Measurements from ENCODE around the gene LRRC74A. TPM values are rescaled to one million over a fixed set of nuclear protein-coding genes. Genes with fewer than 3 reads are reported as not detected.

The LRRC74A gene
- polyA plus RNA-seq, 1 of the 3 experiments (the other 2 are of a cell fraction): not detected

DNA sequence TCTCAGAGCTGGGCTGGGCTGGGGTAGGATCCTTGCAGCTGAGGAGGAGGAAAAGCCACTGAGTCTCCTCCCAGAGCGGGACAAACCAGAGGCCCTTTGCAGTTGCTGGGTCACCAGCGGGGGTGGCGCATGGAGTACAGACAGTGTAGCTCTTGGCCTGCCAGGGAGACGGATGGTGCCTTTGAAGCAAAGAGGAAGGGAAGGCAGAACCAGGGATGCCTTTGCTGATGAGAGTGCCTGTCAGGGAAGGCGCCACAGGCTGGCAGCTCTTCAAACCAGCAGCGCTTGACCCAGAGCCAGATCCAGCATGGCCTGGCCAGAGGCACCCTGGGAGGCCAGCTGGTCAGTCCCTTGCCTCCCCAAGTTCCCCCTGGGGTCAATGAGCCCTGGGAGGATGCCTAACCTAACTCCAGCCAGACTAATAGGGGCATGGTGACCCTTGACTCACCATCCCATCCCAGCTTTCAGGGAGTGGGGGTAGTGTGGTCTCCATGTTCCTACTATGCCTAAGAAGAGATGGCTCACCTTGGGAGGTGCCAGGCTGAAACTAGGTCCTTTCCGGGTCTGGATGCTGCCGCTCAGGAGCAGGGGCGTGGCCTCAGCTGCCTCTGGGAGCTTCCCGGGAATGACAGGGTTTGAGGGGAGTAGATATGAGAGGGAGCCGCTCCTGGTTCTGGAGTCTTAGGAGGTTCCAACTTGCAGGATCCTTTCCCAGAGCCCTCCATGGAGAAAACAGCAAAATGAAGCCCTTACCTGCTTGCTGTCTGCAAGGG, 45.1 kb upstream of the LRRC74A start:
- 70% methylated on average over 4 of the region's 11 CpGs for WGBS (ENCODE audit: low lambda C conversion rate)
- Histone ChIP-seq H3K27ac (ENCODE audit: low read depth in 2 of 2, low read length in 1 of 2) (peak overlapping the region in 1 of 2 experiments; percentile 53; a peak in 1 of 4 replicates), H3K9me3 (no peaks in the 10 kb centered on the region), H3K9ac (no peak overlapping the region), H3K9me2 (no peaks in the 10 kb centered on the region), H3K4me1 (ENCODE audit: control insufficient read depth in 1 of 2, insufficient read depth in 2 of 2, low read depth in 1 of 2, low read length in 1 of 2) (peaks cover 14 to 44% of the 10 kb centered on the region in 2 experiments; a peak in 2 of 4 replicates), H3K4me3 (ENCODE audit: low read depth in 2 of 2, low read length in 1 of 2) (no peak overlapping the region), H3F3A (replicated peaks; ENCODE audit: insufficient read depth) (no peaks in the 10 kb centered on the region), H3K79me2 (ENCODE audit: insufficient read depth) (no peaks in the 10 kb centered on the region), H2AFZ (ENCODE audit: low read depth) (no peak overlapping the region), H3K4me2 (peak overlapping the region; percentile 19; the same call in 1 of the 2 replicates), H3K36me3 (replicated peaks in 1 of 2; ENCODE audit: control insufficient read depth in 1 of 2, insufficient read depth in 2 of 2, low read length in 1 of 2) (peaks cover 0 to 20% of the 10 kb centered on the region in 2 experiments), H4K20me1 (ENCODE audit: insufficient read depth) (no peaks in the 10 kb centered on the region), H3K27me3 (ENCODE audit: insufficient read depth) (no peaks in the 10 kb centered on the region)
- TF ChIP-seq CHD2 (IDR thresholded peaks at IDR 0.05; ENCODE audit: low read length, partially characterized antibody) (peak; percentile 28), RXRA (IDR thresholded peaks at IDR 0.05; ENCODE audit: borderline replicate concordance, low read depth) (no peak), IRF3 (IDR thresholded peaks at IDR 0.05; ENCODE audit: low read depth, low read length) (no peak), NFIC (IDR thresholded peaks at IDR 0.05; ENCODE audit: borderline replicate concordance) (0 out of 2 replicates have a peak, but pooled peaks have one; percentile 38), SMC3 (IDR thresholded peaks at IDR 0.05; ENCODE audit: low read depth, low read length) (no peak), PBX3 (IDR thresholded peaks at IDR 0.05) (0 out of 2 replicates have a peak, but pooled peaks have one; percentile 14)
- TF ChIP-seq, protein P1, sequence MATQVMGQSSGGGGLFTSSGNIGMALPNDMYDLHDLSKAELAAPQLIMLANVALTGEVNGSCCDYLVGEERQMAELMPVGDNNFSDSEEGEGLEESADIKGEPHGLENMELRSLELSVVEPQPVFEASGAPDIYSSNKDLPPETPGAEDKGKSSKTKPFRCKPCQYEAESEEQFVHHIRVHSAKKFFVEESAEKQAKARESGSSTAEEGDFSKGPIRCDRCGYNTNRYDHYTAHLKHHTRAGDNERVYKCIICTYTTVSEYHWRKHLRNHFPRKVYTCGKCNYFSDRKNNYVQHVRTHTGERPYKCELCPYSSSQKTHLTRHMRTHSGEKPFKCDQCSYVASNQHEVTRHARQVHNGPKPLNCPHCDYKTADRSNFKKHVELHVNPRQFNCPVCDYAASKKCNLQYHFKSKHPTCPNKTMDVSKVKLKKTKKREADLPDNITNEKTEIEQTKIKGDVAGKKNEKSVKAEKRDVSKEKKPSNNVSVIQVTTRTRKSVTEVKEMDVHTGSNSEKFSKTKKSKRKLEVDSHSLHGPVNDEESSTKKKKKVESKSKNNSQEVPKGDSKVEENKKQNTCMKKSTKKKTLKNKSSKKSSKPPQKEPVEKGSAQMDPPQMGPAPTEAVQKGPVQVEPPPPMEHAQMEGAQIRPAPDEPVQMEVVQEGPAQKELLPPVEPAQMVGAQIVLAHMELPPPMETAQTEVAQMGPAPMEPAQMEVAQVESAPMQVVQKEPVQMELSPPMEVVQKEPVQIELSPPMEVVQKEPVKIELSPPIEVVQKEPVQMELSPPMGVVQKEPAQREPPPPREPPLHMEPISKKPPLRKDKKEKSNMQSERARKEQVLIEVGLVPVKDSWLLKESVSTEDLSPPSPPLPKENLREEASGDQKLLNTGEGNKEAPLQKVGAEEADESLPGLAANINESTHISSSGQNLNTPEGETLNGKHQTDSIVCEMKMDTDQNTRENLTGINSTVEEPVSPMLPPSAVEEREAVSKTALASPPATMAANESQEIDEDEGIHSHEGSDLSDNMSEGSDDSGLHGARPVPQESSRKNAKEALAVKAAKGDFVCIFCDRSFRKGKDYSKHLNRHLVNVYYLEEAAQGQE (IDR thresholded peaks at IDR 0.05; ENCODE audit: low read depth, low read length): no peak
- POLR2A ChIA-PET: interaction anchor here (0.7 to 2.4 kb wide), 6 partner anchors 11 to 77 kb away, joined by 3 to 6 read pairs (median 4); partner anchors contain the start of gene ANGEL1
- CTCF ChIA-PET: interaction anchor here (3.8 to 7.7 kb wide), 2 partner anchors 10 to 71 kb away, joined by 19 to 147 read pairs; no protein-coding TSS in a partner anchor
- peak; percentile 63 for DNase-seq

All from SK-N-SH (cell line).